ENCODE results near the gene AASS. TPM values are rescaled to one million over a fixed set of nuclear protein-coding genes. Genes with fewer than 3 reads are reported as not detected.

AASS gene
- total and polyA plus RNA-seq, 2 experiments from 2014 or later, result 368 to 789 TPM

DNA sequence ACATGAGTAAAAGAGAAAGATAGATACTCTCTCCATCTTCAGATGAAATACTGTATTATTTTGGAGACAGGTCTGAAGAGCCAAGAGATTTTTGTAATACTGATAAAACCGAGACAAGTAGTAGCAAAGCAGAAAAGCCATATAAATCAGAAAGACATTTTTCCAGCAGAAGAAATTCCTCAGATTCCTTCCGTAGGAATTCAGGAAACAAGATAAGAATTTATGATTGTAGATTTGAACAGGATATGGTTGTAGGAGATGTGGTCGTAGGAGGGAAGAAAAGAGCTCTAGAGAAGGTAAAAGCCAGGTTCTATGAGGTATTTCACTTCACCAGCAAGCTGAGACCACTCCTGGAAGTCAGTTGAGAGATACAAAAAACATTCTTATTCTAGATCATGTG is 17.6 kb upstream of the AASS start:
- no peak for DNase-seq (ENCODE audit: low spot score)
- no peak for ATAC-seq
- Mint-ChIP-seq H3K4me3 (no peak overlapping the region), H3K9me3 (no peaks in the 10 kb centered on the region), H3K27me3 (ENCODE audit: insufficient read depth, low read depth, poor library complexity) (no peaks in the 10 kb centered on the region), H3K27ac (peak overlapping the region; percentile 14; the same call in 1 of the 2 replicates), H3K4me1 (peaks cover 20% of the 10 kb centered on the region), H3K36me3 (ENCODE audit: low read depth) (peaks cover 3% of the 10 kb centered on the region; the same call in 1 of the 3 replicates)
- Histone ChIP-seq H3K27me3 (ENCODE audit: insufficient read depth) (no peaks in the 10 kb centered on the region), H4K20me1 (replicated peaks; ENCODE audit: insufficient read depth) (no peaks in the 10 kb centered on the region), H2AFZ (no peak overlapping the region), H3F3A (replicated peaks; ENCODE audit: low read depth) (no peaks in the 10 kb centered on the region), H3K4me3 (no peak overlapping the region), H3K79me2 (replicated peaks; ENCODE audit: insufficient read depth) (no peaks in the 10 kb centered on the region), H3K36me3 (ENCODE audit: insufficient read depth) (no peaks in the 10 kb centered on the region), H3K4me1 (ENCODE audit: insufficient read depth) (peaks cover 20% of the 10 kb centered on the region), H3K9me2 (ENCODE audit: insufficient read depth) (no peaks in the 10 kb centered on the region), H3K4me2 (no peak overlapping the region), H3K27ac (ENCODE audit: low read depth) (no peak overlapping the region; the same call in 1 of the 2 replicates)
- TF ChIP-seq, protein P1, sequence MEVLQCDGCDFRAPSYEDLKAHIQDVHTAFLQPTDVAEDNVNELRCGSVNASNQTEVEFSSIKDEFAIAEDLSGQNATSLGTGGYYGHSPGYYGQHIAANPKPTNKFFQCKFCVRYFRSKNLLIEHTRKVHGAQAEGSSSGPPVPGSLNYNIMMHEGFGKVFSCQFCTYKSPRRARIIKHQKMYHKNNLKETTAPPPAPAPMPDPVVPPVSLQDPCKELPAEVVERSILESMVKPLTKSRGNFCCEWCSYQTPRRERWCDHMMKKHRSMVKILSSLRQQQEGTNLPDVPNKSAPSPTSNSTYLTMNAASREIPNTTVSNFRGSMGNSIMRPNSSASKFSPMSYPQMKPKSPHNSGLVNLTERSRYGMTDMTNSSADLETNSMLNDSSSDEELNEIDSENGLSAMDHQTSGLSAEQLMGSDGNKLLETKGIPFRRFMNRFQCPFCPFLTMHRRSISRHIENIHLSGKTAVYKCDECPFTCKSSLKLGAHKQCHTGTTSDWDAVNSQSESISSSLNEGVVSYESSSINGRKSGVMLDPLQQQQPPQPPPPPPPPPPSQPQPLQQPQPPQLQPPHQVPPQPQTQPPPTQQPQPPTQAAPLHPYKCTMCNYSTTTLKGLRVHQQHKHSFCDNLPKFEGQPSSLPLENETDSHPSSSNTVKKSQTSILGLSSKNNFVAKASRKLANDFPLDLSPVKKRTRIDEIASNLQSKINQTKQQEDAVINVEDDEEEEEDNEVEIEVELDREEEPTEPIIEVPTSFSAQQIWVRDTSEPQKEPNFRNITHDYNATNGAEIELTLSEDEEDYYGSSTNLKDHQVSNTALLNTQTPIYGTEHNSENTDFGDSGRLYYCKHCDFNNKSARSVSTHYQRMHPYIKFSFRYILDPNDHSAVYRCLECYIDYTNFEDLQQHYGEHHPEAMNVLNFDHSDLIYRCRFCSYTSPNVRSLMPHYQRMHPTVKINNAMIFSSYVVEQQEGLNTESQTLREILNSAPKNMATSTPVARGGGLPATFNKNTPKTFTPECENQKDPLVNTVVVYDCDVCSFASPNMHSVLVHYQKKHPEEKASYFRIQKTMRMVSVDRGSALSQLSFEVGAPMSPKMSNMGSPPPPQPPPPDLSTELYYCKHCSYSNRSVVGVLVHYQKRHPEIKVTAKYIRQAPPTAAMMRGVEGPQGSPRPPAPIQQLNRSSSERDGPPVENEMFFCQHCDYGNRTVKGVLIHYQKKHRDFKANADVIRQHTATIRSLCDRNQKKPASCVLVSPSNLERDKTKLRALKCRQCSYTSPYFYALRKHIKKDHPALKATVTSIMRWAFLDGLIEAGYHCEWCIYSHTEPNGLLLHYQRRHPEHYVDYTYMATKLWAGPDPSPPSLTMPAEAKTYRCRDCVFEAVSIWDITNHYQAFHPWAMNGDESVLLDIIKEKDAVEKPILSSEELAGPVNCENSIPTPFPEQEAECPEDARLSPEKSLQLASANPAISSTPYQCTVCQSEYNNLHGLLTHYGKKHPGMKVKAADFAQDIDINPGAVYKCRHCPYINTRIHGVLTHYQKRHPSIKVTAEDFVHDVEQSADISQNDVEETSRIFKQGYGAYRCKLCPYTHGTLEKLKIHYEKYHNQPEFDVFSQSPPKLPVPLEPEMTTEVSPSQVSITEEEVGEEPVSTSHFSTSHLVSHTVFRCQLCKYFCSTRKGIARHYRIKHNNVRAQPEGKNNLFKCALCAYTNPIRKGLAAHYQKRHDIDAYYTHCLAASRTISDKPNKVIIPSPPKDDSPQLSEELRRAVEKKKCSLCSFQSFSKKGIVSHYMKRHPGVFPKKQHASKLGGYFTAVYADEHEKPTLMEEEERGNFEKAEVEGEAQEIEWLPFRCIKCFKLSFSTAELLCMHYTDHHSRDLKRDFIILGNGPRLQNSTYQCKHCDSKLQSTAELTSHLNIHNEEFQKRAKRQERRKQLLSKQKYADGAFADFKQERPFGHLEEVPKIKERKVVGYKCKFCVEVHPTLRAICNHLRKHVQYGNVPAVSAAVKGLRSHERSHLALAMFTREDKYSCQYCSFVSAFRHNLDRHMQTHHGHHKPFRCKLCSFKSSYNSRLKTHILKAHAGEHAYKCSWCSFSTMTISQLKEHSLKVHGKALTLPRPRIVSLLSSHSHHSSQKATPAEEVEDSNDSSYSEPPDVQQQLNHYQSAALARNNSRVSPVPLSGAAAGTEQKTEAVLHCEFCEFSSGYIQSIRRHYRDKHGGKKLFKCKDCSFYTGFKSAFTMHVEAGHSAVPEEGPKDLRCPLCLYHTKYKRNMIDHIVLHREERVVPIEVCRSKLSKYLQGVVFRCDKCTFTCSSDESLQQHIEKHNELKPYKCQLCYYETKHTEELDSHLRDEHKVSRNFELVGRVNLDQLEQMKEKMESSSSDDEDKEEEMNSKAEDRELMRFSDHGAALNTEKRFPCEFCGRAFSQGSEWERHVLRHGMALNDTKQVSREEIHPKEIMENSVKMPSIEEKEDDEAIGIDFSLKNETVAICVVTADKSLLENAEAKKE (CRISPR knock-in tag; IDR thresholded peaks at IDR 0.05), result no peak
- TF ChIP-seq JUNB (IDR thresholded peaks at IDR 0.05; ENCODE audit: unreplicated experiment), result no peak
- no peak for TF ChIP-seq EZH2 (IDR thresholded peaks at IDR 0.05; ENCODE audit: low read depth, unreplicated experiment)
- TF ChIP-seq, protein P2, sequence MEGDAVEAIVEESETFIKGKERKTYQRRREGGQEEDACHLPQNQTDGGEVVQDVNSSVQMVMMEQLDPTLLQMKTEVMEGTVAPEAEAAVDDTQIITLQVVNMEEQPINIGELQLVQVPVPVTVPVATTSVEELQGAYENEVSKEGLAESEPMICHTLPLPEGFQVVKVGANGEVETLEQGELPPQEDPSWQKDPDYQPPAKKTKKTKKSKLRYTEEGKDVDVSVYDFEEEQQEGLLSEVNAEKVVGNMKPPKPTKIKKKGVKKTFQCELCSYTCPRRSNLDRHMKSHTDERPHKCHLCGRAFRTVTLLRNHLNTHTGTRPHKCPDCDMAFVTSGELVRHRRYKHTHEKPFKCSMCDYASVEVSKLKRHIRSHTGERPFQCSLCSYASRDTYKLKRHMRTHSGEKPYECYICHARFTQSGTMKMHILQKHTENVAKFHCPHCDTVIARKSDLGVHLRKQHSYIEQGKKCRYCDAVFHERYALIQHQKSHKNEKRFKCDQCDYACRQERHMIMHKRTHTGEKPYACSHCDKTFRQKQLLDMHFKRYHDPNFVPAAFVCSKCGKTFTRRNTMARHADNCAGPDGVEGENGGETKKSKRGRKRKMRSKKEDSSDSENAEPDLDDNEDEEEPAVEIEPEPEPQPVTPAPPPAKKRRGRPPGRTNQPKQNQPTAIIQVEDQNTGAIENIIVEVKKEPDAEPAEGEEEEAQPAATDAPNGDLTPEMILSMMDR (conservative IDR thresholded peaks at IDR 0.05; ENCODE audit: low read depth in 2 of 2), result no peak
- no peak for TF ChIP-seq ZNF331 (CRISPR knock-in tag; IDR thresholded peaks at IDR 0.05; ENCODE audit: low read depth)
- no peak for TF ChIP-seq ZNF114 (CRISPR knock-in tag; IDR thresholded peaks at IDR 0.05)
- TF ChIP-seq POLR2AphosphoS5 (IDR thresholded peaks at IDR 0.05; ENCODE audit: low read depth), result no peak
- TF ChIP-seq, protein P3, sequence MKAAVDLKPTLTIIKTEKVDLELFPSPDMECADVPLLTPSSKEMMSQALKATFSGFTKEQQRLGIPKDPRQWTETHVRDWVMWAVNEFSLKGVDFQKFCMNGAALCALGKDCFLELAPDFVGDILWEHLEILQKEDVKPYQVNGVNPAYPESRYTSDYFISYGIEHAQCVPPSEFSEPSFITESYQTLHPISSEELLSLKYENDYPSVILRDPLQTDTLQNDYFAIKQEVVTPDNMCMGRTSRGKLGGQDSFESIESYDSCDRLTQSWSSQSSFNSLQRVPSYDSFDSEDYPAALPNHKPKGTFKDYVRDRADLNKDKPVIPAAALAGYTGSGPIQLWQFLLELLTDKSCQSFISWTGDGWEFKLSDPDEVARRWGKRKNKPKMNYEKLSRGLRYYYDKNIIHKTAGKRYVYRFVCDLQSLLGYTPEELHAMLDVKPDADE (IDR thresholded peaks at IDR 0.05), result no peak
- no peak for TF ChIP-seq EZH2phosphoT487 (IDR thresholded peaks at IDR 0.05; ENCODE audit: unreplicated experiment)
- no peak for TF ChIP-seq STAT1 (IDR thresholded peaks at IDR 0.05; ENCODE audit: unreplicated experiment)
- TF ChIP-seq, protein P4, sequence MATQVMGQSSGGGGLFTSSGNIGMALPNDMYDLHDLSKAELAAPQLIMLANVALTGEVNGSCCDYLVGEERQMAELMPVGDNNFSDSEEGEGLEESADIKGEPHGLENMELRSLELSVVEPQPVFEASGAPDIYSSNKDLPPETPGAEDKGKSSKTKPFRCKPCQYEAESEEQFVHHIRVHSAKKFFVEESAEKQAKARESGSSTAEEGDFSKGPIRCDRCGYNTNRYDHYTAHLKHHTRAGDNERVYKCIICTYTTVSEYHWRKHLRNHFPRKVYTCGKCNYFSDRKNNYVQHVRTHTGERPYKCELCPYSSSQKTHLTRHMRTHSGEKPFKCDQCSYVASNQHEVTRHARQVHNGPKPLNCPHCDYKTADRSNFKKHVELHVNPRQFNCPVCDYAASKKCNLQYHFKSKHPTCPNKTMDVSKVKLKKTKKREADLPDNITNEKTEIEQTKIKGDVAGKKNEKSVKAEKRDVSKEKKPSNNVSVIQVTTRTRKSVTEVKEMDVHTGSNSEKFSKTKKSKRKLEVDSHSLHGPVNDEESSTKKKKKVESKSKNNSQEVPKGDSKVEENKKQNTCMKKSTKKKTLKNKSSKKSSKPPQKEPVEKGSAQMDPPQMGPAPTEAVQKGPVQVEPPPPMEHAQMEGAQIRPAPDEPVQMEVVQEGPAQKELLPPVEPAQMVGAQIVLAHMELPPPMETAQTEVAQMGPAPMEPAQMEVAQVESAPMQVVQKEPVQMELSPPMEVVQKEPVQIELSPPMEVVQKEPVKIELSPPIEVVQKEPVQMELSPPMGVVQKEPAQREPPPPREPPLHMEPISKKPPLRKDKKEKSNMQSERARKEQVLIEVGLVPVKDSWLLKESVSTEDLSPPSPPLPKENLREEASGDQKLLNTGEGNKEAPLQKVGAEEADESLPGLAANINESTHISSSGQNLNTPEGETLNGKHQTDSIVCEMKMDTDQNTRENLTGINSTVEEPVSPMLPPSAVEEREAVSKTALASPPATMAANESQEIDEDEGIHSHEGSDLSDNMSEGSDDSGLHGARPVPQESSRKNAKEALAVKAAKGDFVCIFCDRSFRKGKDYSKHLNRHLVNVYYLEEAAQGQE (IDR thresholded peaks at IDR 0.05; ENCODE audit: unreplicated experiment), result no peak
- TF ChIP-seq NANOG (IDR thresholded peaks at IDR 0.05; ENCODE audit: borderline replicate concordance), result no peak
- TF ChIP-seq CREB1 (CRISPR knock-in tag; IDR thresholded peaks at IDR 0.05; ENCODE audit: low read depth), result no peak

Measured in GM23338 (cell line).